Measurements from ENCODE around the gene AZIN2.

GRCh38 chr1:33060579-33061083 is 20.3 kb upstream of the AZIN2 start:
- TF ChIP-seq CTCF (IDR thresholded peaks at IDR 0.05; ENCODE audit: insufficient read depth, low read length, poor library complexity, severe bottlenecking) (no peak), EZH2phosphoT487 (conservative IDR thresholded peaks at IDR 0.05; ENCODE audit: low read length) (no peak)

Data from SU-DHL-6 (cell line).